NCI-H1694 (cell line): ENCODE data around the gene FOLR3.
"Not testable (repeated sequence)": the region's sequence is repeated elsewhere in the genome, so short reads cannot be mapped to it uniquely, and the experiment has no call there.

Source experiments
- DNase-seq: peaks from one replicate; lab custom pipeline; 2025; lab: John Stamatoyannopoulos, UW

Gene FOLR3

DNA sequence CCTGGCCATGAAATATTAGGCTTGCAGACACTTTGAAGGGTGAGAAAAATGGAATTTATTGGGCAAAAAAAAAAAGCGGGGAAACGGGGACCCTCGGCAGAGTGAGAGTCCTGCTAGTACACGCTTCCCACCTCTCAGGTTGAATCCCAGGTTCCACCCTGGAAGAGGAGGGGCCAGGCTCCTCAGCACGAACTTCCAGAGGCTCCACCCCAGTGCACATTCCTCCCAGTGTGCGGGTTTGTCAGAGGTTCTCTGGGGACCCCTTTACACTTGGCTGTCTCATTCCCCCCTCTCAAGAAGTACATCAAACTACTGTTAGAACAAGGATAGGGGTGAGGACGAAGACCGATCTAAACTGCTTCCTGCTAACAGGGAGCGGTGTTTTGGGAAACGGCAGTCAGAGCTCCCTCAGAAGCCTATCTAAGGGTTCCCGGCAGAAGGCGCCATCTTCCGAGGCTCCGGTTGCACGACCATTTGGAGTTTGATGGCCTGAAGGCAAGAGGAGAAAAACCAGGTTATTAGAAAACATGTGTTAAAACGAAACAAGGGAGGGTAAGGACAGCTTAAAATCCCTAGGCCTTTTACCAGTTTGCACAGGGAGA lies 27.5 kb downstream of the FOLR3 start:
- DNase-seq = no peak

DNA sequence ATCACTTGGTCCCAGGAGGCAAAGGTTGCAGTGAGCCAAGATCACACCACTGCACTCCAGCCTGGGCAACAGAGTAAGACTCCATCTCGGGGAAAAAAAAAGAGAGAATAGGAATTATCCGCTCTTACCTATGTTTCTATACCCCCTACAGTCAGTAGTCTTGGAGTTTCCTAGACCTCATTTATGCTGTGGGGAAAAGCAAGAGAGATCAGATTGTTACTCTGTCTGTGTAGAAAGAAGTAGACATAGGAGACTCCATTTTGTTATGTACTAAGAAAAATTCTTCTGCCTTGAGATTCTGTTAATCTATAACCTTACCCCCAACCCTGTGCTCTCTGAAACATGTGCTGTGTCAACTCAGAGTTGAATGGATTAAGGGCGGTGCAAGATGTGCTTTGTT lies 28.7 kb downstream of the FOLR3 start:
- DNase-seq = not testable (repeated sequence)

DNA sequence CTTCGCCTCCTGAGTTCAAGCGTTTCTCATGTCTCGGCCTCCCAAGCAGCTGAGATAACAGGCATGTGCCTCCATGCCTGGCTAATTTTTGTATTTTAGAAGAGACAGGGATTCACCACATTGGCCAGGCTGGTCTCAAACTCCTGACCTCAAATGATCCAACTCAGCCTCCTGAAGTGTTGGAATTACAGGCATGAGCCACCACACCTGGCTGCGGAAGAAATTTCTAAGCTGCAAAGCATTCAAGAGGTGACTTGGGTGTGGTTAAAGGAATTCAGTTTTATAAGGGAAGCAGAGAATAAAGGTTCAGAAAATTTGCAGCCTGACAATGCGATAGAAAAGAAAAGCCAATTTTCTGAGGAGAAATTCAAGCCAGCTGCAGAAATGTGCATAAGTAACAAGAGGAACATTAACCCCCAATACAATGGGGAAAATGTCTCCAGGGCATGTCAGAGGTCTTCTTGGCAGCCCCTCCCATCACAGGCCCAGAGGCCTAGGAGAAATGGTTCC lies 33.6 kb downstream of the FOLR3 start:
- not testable (repeated sequence) for DNase-seq

DNA sequence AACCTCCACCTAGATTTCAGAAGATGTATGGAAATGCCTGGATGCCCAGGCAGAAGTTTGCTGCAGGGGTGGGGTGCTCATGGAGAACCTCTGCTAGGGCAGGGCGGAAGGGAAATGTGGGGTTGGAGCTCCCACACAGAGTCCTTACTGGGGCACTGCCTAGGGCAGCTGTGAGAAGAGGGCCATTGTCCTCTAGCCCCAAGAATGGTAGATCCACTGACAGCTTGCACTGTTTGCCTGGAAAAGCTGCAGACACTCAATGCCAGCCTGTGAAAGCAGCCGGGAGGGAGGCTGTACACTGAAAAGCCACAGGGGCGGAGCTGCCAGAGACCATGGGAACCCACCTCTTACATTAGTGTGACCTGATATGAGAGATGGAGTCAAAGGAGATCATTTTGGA lies 34.2 kb downstream of the FOLR3 start:
- DNase-seq = not testable (repeated sequence)

DNA sequence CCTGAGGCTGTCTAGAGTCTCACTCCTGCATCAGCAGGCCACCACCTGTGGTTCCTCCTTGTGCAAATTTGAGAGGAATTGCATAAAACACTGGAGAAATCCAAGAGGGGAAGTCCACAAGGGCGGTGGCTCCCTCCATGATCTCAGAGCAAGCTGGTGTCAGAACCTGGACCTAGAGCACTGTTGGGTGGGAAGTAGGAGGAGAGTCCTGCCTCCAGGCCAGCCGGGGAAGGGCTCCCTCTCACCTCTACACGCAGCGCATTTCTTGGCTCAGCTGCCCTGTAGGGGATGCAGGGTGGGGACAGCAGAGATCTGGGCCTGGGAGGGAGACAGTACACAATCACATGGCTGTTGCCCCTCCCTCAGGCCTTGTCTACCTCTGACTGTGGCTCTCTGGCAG lies 36.5 kb downstream of the FOLR3 start:
- DNase-seq = not testable (repeated sequence)

GRCh38 chr11:72173291-72173690 lies 37.8 kb downstream of the FOLR3 start:
- no peak for DNase-seq

DNA sequence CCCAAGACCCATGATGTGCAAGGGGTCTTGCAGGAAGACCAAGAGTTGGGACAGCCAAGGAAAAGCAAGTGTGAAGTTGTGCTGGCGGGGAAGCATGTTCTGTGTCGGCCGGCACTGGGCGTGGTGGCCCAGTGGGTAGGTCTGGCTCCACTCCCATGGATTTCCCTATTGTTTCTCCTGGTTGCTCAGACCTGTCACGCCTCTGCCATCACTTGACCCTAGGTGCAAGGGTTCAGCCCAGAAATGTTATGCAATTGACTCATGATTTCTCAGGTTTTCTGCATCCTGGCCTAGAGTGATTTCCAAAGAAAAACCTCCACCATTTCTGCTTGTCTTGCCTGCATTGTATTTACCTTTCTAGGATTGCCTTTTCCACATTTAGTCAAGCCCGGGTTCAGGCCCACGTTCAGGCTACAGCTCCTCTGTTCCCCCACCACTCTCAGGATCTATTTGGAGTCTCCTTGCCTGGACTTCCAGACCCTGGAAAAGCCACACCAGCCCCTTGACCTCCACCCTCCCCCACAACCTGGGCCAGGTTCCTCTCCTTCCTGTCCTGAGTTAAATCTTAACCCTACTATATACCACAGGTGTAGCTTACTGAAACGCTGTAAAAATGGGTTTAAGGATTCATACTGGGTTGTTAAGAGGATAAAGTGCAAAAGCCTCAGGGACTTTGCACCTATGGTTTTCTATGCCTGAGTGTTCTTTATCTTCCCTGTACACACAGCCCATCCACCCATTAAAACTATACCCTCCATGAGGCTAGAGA lies 39.0 kb downstream of the FOLR3 start:
- DNase-seq = no peak

- no peak for DNase-seq
These were observed 42.1 kb downstream of the FOLR3 start for GRCh38 chr11:72177656-72178055.

- no peak for DNase-seq
These were observed 43.7 kb downstream of the FOLR3 start for GRCh38 chr11:72179049-72179803.

DNA sequence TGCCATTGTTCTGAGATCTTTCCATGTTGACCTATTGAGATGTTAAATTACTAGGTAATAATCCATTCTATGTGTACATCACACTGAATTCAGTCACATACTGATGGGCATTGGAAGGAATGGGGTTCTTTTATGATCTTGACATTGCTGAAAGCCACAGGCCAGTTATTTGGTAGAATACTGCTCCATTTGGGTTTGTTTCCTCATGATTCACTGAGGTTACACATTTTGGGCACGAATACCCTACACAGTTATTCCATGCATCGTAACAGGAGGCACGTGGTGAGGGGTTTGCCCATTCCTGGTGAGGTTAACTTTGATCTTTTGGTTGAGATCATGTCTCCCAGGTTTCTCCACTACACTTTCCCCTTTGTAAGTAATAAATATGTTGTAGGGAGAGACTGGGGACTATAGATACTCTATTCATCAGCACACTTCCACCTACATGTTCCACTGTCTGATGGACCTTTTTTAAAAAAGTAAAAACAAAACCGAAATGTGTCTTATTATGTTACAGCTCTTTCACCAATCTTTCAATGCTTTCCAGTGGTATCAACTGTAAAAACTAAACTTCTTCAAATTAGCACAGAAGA lies 44.4 kb downstream of the FOLR3 start:
- no peak for DNase-seq

GRCh38 chr11:72180892-72181552 lies 45.5 kb downstream of the FOLR3 start:
- not testable (repeated sequence) for DNase-seq

DNA sequence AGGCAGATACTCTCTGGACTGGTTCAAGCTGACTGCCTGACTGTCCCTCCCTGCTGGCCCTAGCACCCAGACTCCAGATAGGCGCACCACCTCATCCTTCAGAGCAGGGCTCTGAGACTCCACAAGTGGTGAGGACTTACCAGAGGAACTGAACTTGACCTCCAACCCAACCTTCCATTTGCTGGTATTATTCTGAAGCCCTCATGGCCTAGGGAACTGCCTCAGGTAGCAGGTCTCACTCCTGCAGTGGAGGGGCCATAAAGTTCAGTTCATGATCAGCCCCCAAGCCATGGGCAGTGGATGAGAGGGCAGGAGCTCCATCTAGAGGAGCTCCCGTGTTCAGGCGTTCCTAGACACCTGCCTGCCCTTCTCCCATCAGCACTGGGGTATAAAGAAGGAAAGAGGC lies 46.0 kb downstream of the FOLR3 start:
- DNase-seq = not testable (repeated sequence)

GRCh38 chr11:72188267-72188666 lies 52.7 kb downstream of the FOLR3 start:
- no peak for DNase-seq
